IPS-15b (cell line): ENCODE measurements around the gene SEMA7A.
A peak's percentile ranks its signal among the peaks of the same experiment; 100 is the strongest.

Source experiments
- H3K27me3 ChIP-seq: one replicate; pipeline ENCODE4 v1.6.1; 2013; ENCODE audit warnings: low read length; ENCODE audit not compliant: control insufficient read depth, insufficient read depth
- H3K36me3 ChIP-seq: one replicate; pipeline ENCODE4 v1.6.1; 2013; ENCODE audit warnings: low read length; ENCODE audit not compliant: control insufficient read depth, insufficient read depth
- H3K4me1 ChIP-seq: one replicate; pipeline ENCODE4 v1.6.1; 2013; ENCODE audit warnings: mild to moderate bottlenecking, low read length; ENCODE audit not compliant: control insufficient read depth, insufficient read depth
- H3K4me3 ChIP-seq: one replicate; pipeline ENCODE4 v1.5.1; 2013; ENCODE audit warnings: low read depth, low read length
- H3K9ac ChIP-seq: one replicate; pipeline ENCODE4 v1.6.1; 2013; ENCODE audit warnings: low read depth, mild to moderate bottlenecking, low read length
- H3K9me3 ChIP-seq: one replicate; pipeline ENCODE4 v1.6.1; 2013; ENCODE audit warnings: mild to moderate bottlenecking, low read length; ENCODE audit not compliant: control insufficient read depth, insufficient read depth

Gene SEMA7A

GRCh38 chr15:74434263-74435136 lies 742 bp upstream of the SEMA7A start:
- Histone ChIP-seq H3K27me3 (peaks cover 21% of the 10 kb centered on the region), H3K9ac (peak overlapping the region; percentile 60), H3K36me3 (no peaks in the 10 kb centered on the region), H3K4me3 (peak overlapping the region; percentile 77), H3K4me1 (peaks cover 8% of the 10 kb centered on the region), H3K9me3 (no peaks in the 10 kb centered on the region)

DNA sequence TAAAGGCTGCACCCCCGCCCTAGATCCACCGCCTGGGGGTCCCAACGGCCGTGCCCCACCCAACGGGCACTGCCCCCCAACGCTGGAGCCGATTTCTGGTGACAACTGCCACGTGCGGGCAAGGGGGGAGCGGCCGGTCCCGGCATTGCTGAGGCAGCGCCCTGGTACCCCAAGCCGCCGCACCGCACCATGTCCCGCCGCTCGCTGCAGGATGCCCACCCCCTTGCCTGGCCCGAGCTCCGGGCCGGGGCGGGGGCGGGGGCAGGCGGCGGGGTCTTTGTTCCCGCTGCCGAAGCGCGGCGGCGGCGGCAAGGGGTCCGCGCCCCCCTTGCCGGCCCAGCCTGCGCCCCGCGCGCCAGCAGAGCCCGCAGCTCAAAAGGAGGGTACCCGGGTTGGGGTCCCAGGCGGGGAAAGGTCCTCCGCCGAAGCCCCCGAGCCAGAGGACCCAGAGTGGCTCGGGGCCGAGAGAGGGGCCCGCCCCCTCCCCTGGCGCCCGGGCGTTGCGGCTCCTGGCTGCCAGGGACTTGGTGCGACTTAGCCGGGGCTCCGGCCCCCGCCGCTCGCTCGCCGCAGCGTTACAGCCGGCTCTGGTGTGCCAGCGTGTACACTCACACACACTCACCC lies 678 bp downstream of the SEMA7A start:
- H3K9ac ChIP-seq = peak overlapping the region; percentile 76
- H3K9me3 ChIP-seq = no peaks in the 10 kb centered on the region
- H3K27me3 ChIP-seq = peaks cover 21% of the 10 kb centered on the region
- no peaks in the 10 kb centered on the region for H3K36me3 ChIP-seq
- peak overlapping the region; percentile 77 for H3K4me3 ChIP-seq
- H3K4me1 ChIP-seq = peaks cover 8% of the 10 kb centered on the region

GRCh38 chr15:74432271-74432967 lies 1.3 kb downstream of the SEMA7A start:
- Histone ChIP-seq H3K27me3 (peaks cover 21% of the 10 kb centered on the region), H3K9ac (no peak overlapping the region), H3K9me3 (no peaks in the 10 kb centered on the region), H3K4me1 (peaks cover 8% of the 10 kb centered on the region), H3K4me3 (peak overlapping the region; percentile 77), H3K36me3 (no peaks in the 10 kb centered on the region)

- Histone ChIP-seq H3K4me3 (no peak overlapping the region), H3K9ac (no peak overlapping the region)
Measured at GRCh38 chr15:74431645-74432044, 2.1 kb downstream of the SEMA7A start.

GRCh38 chr15:74431116-74431515 lies 2.6 kb downstream of the SEMA7A start:
- peaks cover 8% of the 10 kb centered on the region for H3K4me1 ChIP-seq
- no peak overlapping the region for H3K4me3 ChIP-seq
- no peaks in the 10 kb centered on the region for H3K9me3 ChIP-seq
- H3K9ac ChIP-seq = no peak overlapping the region
- peaks cover 21% of the 10 kb centered on the region for H3K27me3 ChIP-seq
- no peaks in the 10 kb centered on the region for H3K36me3 ChIP-seq

More at GRCh38 chr15:74431645-74432044, 2.1 kb downstream of the SEMA7A start:
- no peaks in the 10 kb centered on the region for H3K36me3 ChIP-seq
- H3K9me3 ChIP-seq = no peaks in the 10 kb centered on the region
- peaks cover 8% of the 10 kb centered on the region for H3K4me1 ChIP-seq
- H3K27me3 ChIP-seq = peaks cover 21% of the 10 kb centered on the region

DNA sequence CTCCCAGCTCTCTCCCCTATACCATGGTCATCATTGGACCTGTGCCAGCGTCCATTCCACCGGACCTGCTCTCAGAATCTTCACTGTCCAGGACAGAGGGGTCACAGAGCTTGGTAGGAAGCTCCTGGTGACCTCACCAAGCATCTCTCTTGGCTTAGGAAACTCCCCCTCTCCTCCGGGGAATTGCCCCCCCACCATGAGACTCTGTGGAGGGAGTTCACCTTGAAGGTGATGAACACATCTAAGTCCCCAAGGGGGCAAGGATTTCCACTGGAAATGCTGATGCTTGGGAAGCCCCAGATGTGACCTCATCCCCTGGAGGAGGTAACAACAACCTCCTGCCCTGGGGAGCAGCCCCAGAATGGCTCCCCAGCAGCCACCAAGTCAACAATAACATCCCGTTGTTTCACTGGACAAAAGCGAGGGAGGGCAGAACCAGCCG lies 3.2 kb downstream of the SEMA7A start:
- peaks cover 8% of the 10 kb centered on the region for H3K4me1 ChIP-seq
- no peaks in the 10 kb centered on the region for H3K36me3 ChIP-seq
- no peak overlapping the region for H3K9ac ChIP-seq
- no peaks in the 10 kb centered on the region for H3K9me3 ChIP-seq
- no peak overlapping the region for H3K4me3 ChIP-seq
- H3K27me3 ChIP-seq = peaks cover 21% of the 10 kb centered on the region

GRCh38 chr15:74429781-74430400 lies 3.9 kb downstream of the SEMA7A start:
- Histone ChIP-seq H3K4me1 (peaks cover 8% of the 10 kb centered on the region), H3K9me3 (no peaks in the 10 kb centered on the region), H3K9ac (no peak overlapping the region), H3K4me3 (no peak overlapping the region), H3K27me3 (peaks cover 14% of the 10 kb centered on the region), H3K36me3 (no peaks in the 10 kb centered on the region)

GRCh38 chr15:74428970-74429780 lies 4.6 kb downstream of the SEMA7A start:
- no peaks in the 10 kb centered on the region for H3K9me3 ChIP-seq
- peaks cover 9% of the 10 kb centered on the region for H3K27me3 ChIP-seq
- no peak overlapping the region for H3K4me3 ChIP-seq
- no peaks in the 10 kb centered on the region for H3K36me3 ChIP-seq
- H3K4me1 ChIP-seq = peaks cover 5% of the 10 kb centered on the region
- H3K9ac ChIP-seq = no peak overlapping the region

- no peaks in the 10 kb centered on the region for H3K36me3 ChIP-seq
- no peak overlapping the region for H3K4me3 ChIP-seq
- H3K4me1 ChIP-seq = peaks cover 3% of the 10 kb centered on the region
- H3K9me3 ChIP-seq = no peaks in the 10 kb centered on the region
- H3K27me3 ChIP-seq = peaks cover 9% of the 10 kb centered on the region
- H3K9ac ChIP-seq = no peak overlapping the region
Measured at GRCh38 chr15:74428442-74428787, 5.3 kb downstream of the SEMA7A start.

DNA sequence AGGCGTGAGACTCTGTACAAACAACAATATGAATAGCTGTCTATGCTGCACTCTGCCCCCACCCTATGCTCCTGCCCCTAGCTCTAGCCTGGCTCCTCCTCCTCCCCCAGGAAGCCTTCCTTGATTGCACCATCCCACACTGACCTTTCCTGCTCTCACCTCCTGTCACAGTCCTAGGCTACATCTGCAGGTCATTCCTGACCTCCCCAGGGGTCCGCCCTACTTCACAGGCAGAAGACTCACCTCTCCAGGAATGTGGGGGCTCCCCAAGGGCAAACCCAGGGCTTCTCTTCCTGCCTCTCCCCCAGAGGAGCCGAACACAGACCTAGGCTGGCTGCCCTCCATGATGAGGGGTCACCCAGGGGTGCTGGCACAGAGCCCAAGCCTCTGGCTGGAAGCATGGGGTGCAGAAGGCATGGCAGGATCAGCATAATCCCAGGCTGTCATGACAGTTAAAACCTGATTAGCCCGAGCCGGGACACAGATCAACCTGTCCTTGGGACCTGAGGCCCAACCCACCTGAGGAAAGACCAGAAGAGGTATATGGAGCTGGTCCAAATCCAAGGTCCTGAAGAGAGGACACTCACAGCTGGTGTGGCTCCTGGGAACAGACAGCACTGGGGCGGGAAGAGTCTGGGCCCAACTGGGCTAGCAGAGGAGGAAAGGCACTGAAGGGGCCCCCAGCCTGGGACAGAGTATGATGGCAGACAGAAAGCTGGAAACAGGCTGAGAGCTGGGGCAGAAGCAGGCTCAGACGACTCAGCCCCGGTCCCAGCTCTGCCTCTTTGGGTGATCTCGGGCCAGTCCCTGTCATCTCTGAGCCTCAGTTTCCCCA lies 5.9 kb downstream of the SEMA7A start:
- peaks cover 9% of the 10 kb centered on the region for H3K27me3 ChIP-seq
- H3K36me3 ChIP-seq = no peaks in the 10 kb centered on the region

More for the DNA sequence above, 5.9 kb downstream of the SEMA7A start:
- Histone ChIP-seq H3K4me1 (peaks cover 3% of the 10 kb centered on the region), H3K9me3 (no peaks in the 10 kb centered on the region), H3K4me3 (no peak overlapping the region), H3K9ac (no peak overlapping the region)
